Astrocyte of the spinal cord (primary cell): Measurements from ENCODE around the gene COL5A1.

Experiments used
- DNase-seq: peaks from one replicate; pipeline ENCODE4 v3.0.0; 2011; ENCODE audit warnings: low read depth, low spot score
- H3K4me3 ChIP-seq: 2 replicates; pipeline ENCODE4 v1.5.1; 2011; ENCODE audit warnings: low read depth, mild to moderate bottlenecking, low read length, moderate library complexity
- CTCF ChIP-seq: IDR thresholded peaks from 2 replicates; pipeline ENCODE4 v1.5.1; 2012; ENCODE audit warnings: low read depth, mild to moderate bottlenecking, low read length, inconsistent platforms
- in situ Hi-C: cut with HindIII; loops from 2 replicates; pipeline ENCODE4 v1.10.0; 2017; ENCODE audit warnings: low sequenced_read_pairs

COL5A1 gene

GRCh38 chr9:134802216-134802795 is 160.7 kb downstream of the COL5A1 start:
- DNase-seq: no peak
- no peak for TF ChIP-seq CTCF
- no peak overlapping the region for H3K4me3 ChIP-seq
- in situ Hi-C loops: no loop called here

GRCh38 chr9:134804871-134805270 is 163.3 kb downstream of the COL5A1 start:
- no peak overlapping the region for H3K4me3 ChIP-seq
- DNase-seq: no peak
- in situ Hi-C loops: no loop called here
- no peak for TF ChIP-seq CTCF

GRCh38 chr9:134807716-134808446 is 166.3 kb downstream of the COL5A1 start:
- no peak overlapping the region for H3K4me3 ChIP-seq
- TF ChIP-seq CTCF: no peak
- DNase-seq: peak; percentile 64
- in situ Hi-C loops: no loop called here

GRCh38 chr9:134808447-134808792 is 166.8 kb downstream of the COL5A1 start:
- TF ChIP-seq CTCF: no peak
- in situ Hi-C loops: no loop called here
- DNase-seq: no peak
- H3K4me3 ChIP-seq: no peak overlapping the region

- H3K4me3 ChIP-seq: no peak overlapping the region
- no peak for DNase-seq
- in situ Hi-C loops: no loop called here
- TF ChIP-seq CTCF: no peak
Measured at GRCh38 chr9:134809292-134809691, 167.7 kb downstream of the COL5A1 start.

- no peak for TF ChIP-seq CTCF
- no peak for DNase-seq
- in situ Hi-C loops: no loop called here
- H3K4me3 ChIP-seq: no peak overlapping the region
Measured at GRCh38 chr9:134809826-134810225, 168.2 kb downstream of the COL5A1 start.
